HG03342 (cell line): ENCODE results near the gene NID1.
A peak's percentile ranks its signal among the peaks of the same experiment; 100 is the strongest.

Experiments used
- ATAC-seq: cut with Tn5 transposase; IDR thresholded peaks from one replicate; pipeline ENCODE4 v1.9.1; 2021; ENCODE audit warnings: mild to moderate bottlenecking, moderate library complexity; ENCODE audit not compliant: unreplicated experiment

NID1 gene

DNA sequence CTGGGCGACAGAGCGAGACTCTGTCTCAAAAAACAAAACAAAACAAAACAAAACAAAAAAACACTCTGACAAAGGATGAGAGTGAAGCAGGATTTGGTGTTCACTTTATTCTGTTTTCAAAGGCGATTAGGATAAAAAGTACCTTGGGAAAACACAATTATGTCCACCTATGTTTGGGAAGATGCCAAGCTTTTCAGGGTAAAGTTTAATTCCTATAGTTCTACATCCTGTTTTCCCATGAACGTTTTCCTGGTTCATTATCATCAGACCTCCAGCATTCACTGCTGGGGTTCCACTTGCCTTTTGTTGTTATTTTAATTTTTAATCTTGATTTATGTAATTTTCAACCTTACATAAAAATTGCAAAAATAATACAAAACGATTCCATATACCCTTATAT is 4.9 kb upstream of the NID1 start:
- no peak for ATAC-seq

DNA sequence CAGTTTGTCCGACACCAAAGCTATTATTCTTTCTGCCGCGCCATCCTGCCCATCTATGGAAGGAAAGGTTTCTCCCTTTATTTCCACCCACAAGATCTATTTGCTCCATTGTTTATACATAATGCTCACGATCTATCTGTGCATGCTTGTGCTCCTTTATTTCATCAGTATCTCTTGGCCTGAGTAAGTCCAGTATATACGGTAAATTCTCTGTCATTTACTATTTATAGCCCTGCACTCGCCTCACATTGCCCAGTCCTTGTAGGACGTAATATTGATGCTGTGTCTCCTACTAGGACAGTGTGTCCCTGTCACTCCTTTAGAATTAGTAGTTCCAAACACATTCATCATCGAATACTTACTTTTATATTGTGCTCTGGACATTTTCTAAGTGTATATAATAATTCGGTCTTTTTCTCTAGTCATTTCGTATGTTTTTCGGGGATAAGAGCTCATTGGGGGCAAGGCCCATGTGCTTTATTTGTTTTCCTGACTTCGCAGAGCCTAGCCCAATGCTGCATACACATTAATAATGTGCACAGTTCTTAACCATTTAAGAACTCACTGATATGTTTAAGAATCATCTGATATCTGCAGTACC is 3.1 kb upstream of the NID1 start:
- ATAC-seq: no peak

DNA sequence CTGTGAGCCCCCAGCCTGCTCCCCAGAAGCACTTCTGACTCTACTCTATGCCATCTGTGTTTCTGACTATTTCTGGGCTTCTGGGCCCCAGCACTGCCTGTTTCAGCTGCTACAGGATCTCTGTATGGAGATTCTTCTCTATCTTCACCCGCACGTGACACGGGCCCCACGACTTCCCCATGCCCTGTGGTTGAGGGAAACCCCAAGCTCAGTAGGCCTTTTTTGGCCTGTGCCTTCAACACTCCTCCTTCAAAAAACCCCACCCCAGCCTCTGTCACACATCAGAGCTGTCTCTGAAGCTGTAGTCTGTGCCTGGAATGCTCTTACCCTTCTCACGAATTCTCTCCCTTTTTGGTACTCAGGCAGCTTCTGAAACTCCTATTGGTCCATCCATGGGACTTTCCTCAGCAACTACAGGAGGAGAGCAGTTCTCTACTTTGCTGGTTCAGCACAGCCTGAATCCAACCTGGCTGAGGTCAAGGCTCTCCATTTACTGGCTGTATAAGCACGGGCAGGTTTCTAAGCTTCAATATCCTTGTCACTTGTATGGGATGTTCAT is 2.0 kb upstream of the NID1 start:
- peak; percentile 81 for ATAC-seq

DNA sequence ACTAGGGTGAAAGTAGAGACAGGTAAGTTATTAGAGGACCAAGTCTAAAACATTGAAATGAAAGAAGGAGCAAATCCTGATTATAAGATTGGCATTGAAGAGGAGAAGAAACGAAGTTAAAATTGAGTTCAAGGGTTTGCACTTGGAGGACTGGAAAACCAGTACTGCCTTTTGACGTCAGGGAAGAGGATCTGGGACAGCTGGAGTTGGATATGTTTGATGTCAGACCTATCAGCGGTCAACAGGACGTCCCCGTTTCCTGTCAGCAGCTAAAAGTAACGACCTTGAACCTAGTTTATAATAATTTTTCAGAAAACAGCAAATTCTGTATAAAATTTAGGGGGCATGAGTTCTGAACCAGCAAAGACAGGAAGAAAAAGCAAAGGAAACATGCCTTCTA is 1.2 kb upstream of the NID1 start:
- no peak for ATAC-seq

DNA sequence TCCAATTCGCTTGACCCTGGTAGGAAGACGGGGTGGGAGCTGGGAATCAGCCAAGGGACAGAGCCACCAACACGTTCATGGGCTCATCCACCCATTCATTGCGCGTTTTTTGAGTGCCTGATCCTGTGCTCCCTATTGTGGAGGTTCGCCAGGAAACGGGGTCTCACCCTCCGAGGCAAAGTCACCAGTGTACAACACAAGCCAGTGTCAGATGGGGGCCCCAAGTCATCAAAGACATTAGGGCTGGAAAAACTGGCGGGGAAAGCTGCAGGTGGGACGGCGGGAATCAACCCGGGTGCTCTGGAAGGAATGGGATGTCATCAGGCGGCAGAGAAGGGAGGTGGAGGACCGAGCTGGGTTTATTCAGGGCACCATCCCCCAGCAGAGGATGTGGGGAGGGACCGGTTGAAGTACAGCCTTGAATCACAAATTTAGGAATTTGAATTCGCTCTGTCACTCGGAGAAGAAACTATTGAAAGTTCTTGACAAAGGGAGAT is 667 bp upstream of the NID1 start:
- no peak for ATAC-seq

DNA sequence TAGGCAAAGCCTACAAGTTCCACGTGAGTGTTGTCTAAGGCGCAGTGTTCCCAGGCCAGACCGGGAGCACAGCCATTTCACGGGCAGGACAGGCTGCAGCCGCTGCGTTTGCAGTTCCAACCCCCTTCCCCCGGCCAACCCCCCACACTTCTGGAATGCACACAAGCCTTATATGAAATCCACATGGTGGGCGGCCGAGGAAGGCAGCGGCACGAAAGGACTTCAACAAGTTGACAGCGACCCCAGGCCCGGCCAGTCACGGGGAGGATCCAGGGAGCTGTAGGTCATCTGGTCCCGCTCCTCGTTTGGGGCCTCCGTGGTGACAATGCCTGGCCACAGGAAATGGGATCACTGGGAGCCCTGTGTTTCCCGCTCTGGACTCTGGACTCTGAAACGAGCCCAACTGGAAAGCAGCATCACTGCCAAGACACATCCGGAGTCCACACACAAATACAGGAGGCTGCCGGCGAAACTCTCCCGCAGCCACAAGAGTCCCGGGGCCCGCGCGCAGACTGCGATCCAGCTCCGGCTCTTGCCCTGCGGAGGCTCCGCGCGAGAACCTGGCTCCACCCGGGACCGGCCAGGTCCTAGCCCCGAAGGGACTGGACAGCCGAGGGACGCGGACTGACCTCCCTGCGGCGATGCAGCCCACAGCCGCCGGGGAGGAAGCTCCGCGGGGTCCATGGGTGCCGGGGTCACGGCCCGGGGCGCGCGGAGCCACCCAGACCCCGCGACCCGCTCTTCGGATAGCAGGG is 794 bp downstream of the NID1 start:
- ATAC-seq: no peak

DNA sequence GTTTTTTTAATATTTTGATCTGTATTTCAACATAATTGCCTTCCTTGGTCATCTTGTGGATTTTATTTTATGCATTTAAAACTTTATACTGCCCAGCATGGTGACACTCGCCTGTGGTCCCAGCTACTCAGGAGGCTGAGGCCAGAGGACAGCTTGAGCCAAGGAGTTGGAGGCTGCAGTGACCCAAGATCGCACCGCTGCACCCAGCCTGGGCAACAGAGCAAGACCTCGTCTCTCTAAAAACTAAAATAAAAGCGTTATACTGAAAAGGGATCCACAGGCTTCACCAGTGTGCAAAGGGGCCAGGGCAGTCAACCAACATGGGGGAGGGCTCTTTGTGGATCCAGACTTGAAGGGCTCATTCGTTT is 1.4 kb downstream of the NID1 start:
- no peak for ATAC-seq

DNA sequence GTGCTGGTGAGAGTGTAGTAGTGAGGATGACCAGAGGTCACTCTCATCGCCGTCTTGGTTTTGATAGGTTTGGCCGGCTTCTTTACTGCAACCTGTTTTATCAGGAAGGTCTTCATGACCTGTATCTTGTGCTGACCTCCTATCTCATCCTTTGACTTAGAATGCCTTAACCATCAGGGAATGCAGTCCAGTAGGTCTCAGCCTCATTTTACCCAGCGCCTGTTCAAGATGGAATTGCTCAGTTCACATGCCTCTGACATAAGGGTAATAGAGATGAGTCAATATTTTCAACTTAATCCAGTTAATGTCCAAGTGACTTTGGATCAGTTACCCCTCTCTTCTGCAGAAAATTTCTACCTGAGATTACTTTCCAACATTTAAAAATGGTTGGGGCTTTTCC is 4.6 kb downstream of the NID1 start:
- no peak for ATAC-seq

DNA sequence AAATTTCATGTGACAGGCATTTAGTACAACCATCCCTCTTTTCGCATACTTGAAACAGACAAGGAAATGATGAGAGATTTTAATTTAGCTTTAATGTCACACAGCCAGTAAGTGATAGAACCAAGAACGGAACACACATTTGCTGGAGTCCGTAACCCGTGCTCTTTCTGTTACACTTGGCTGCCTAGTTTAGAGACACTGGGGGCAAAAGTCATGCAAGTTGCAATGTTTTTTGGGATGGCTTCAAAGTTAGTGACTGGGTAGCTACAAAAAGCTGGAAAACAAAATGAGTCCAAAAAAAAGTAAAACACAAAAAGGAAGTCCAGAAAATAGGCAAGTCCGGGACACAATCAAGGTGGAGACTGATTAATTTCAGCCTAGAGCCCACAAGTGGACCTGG is 5.9 kb downstream of the NID1 start:
- no peak for ATAC-seq

DNA sequence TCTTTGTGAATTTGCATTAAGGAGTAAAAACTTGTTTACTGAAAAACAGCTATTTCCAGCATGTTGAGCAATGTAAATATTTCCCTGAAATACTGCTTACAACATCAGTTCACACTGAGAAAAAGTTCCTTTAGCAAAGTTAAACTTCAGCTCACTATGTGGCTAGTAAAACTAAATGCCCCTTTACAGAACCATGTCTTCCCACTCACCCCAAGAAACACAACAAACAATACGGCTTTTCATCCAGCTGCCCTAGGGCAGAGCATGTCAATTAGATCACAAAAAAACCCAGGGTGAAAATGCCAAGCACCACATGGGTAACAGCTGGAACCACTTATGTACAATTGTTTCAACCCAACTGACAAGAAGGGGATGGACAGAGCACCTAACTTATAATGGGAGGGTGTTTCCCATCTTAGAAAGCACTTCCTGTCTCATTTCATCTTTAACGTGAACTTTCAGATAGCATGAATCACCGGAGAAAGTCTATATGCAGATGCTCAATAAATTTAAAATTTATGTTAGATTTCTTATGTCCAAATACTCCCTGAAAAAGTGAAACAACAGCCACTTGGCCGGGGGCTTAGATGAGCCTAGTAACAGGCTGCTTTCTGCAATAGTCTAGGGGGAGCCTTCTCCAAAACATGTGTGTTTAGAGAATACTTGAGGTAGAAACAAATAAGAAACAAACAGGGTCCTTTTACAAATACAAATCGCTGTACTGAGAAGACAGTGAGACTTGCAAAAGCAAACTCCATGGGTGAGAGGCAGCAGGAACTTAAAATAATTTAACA is 6.6 kb downstream of the NID1 start:
- ATAC-seq: peak; percentile 81

DNA sequence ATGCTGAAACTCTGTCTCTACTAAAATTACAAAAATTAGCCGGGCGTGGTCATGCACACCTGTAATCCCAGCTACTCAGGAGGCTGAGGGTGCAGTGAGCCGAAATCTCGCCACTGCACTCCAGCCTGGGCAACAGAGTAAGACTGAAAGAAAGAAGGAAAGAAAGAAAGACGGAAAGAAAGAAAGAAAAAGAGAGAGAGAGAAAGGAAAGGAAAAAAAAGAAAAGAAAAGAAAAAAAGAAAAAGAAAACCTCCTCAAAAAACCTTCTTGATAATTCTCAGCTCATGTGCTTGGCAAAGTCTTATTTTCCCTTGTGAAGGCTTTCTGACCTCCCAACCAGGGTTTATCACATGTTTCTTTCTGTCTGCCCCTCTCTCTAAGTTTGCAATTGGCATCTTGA is 7.3 kb downstream of the NID1 start:
- ATAC-seq: no peak

DNA sequence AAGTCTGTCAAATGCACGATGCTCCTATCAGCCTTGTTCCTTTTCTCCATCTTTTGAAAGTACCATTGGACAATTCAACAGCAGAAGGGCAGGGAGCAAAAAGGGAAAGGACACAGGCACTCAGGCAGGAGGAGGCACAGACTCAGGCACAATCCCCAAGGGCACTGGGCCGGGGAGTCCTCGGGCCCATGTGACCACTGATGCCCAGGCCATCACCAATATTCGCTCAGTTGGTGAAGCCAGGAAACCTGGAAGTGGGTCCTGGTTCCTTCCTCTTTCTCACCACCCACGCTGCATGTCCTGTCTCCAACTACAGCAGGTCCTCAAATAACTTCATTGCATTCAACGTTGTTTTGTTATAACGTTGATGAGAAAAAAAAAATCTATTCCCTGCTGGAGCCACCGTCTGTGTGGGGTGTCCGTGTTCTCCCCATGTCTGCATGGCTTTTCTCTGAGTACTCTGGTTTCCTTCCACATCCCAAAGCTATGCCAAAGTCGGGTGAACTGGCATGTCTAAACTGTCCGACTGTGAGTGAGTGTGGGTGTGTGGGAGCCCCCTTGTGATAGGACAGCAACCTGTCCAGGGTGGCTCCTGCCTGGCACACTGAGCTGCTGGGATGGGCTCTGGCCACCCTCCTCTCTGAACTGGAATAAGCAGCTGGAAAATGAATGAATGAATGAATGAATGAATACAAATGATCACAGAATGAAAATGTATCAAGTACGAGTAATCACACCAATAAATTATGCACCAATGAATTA is 12.5 kb downstream of the NID1 start:
- no peak for ATAC-seq

DNA sequence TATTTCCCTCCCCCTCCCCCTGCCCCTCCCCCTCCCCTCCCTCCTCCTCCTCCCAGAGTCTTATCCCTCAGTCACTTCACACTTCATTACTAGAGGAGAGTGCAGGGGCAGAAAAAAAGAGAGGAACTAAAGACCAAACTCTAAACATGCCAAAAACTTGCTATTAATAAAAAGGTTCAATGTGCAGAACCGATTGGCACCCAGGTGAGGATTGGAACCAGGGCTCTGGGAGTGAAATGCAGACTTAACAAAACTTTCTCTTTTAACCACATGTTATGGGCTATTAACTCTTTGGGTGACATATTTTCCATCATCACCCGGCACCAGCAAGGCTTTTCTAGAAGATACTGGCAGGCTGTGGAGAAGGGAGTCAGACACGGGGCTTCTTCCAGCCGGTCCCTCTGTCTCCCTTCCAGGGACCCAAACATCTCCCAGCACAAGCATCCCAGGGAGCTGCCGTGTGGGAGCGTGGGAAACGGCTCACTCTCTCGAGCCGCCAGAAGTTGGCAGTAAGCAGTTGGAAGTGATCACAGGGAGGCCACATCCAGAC is 13.6 kb downstream of the NID1 start:
- ATAC-seq: no peak

DNA sequence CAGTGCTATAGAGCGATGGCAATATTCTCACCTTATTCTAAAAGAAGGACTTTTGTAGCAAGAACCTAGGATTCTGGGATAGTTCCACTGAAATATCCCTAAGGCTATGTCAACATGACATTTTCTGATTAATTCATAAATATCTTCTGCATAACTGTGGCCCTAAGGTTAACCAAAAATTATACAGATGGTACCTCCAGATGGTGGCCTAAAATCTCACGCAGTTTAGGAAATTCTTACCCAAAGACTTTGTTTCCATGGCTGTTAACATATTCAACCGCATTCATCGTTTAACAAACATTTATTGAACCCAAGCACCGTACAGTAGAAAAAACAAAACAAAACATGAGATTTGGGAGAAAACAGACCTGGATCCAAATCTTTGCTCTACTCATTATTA is 19.1 kb downstream of the NID1 start:
- no peak for ATAC-seq

DNA sequence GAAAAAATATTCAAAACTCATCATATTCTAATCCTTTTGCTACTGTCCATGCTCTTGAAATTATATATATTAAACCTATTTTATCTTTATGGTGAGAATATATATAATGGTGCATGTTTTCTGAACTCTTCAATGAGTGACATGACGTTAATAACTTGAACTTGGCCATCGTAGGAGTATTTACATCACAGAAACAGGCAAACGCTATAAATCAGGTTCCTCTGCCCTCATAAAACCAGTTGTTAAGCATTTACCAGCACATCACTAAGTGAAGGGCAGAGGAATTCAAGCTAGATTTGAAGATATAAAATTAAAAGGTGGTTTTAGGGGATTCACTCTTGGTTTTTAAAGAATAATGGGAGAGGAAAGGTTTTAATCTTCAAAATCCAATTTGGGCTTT is 20.5 kb downstream of the NID1 start:
- ATAC-seq: no peak

DNA sequence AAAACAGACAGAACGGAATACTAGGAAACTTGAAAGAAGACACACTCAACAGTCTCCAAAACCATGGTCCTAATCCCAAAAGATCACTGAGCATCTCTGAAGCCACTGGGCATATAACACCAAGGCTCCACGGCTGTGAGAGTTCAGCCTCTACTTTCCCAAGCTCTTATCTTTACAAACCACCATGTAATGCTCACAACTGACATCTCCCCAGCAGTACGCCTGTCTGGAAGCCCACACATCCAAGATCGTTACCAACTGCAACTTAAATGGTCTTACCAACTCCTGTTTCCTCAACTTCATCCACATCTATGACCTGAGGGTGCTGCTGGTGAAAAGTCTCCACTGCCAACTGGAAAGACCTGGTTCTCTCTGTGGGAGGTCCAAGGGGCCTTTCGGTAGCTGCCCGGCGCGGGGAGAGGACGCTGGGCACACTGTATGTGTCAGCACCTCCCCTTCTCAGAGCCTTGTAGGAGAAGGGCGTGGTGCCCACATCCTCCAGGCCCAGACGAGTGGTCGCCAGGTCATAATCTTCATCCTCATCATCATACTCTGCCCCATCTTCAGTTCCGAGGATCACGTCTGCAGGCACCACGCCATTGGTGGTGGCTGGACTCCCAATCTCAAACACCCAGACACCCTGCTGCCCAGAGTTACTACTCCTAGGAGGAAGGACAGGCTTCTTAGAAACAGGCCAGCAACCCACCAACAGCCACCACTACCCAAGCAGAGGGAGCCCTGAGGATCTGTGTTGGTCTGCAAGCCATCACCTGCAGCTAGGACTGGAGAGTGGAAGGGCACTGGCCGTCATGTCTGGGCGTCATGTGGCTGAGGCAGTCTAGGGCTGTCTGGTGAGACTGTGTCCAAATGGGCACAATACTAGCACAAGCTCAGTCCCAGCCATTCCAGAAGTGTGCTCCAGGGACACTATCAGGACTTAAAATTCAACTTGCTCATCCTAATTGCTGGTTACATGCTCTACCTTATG is 23.0 kb downstream of the NID1 start:
- no peak for ATAC-seq

DNA sequence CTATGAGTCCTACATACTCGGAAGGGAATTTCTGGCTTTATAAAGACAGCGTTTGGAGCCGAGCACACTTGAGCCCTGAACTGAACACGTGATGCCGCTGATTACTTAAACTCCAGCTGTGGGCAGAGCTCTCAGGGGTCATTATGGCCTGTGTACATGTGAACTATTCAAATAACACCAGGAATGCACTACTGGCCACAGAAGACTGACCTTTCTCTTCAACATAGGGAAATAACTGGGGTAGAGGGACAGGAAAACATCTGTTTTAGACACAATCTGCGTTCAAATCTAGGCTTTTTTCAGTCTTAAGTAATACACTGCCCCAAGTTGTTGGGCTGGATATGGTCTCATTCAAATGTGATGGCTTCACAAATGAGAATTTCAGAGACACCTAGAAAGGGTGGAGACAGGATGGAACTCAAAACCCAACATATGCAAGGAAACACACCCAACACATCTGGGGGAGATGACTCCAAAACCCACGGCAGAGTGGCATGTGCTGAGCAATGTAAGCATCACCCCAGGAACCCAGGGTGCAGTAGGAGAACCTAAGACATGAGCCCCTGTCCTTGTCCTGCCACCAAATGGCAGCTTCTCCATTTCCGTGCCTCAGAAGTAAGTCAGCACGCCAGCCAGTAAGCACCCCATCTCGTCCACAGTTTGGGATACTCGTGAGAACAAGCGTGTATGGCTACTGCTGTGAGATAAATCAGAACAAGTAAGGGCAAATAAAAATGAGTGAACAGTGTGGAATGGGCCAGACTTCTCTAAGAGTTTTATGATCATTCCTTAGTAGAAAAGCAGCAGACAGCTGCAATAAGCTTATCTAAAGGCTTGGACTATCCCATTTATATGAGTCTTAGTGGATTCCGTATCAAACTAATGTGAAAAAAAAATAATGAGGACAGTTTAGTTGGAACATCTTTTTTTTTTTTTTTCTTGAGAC is 24.9 kb downstream of the NID1 start:
- ATAC-seq: no peak

DNA sequence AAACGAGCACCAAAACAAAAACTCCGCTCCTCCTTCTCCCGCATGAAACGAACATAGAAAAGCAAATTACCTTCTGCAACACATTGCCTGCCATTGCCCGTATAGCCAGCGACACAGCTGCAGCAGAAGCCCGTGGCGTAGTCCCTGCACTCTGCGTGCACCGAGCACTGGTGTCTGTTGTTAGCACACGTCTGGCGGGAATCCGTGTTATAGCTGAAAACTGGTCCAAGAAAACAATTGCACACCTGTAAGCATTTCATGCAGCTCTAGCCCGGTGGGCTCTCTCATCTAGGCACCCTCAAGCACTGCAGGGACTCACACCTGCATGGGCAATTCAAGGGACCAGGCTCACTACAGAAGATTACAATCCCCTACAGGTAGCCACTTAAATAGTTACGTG is 26.9 kb downstream of the NID1 start:
- no peak for ATAC-seq
